CD14-positive monocyte (primary cell): ENCODE measurements around the gene CTNNA2. TPM values are rescaled to one million over a fixed set of nuclear protein-coding genes. Genes with fewer than 3 reads are reported as not detected.

Experiments used
- DNase-seq, 3 donors: peaks; one replicate each; pipeline ENCODE4 v3.0.0-alpha.2; 2011 to 2022
- H2AFZ ChIP-seq: 2 replicates; pipeline ENCODE4 v1.6.0; 2012; ENCODE audit warnings: mild to moderate bottlenecking, low read depth, low read length, inconsistent platforms; ENCODE audit not compliant: insufficient read depth, poor library complexity, severe bottlenecking
- H3K27ac ChIP-seq, 2 donors: 1 replicate in 1 of 2; 2 replicates in 1 of 2; pipeline ENCODE4 v1.5.1; 2012 to 2013; ENCODE audit warnings: low read length in 2 of 2, control low read depth in 1 of 2, inconsistent platforms in 1 of 2, low read depth in 1 of 2, mild to moderate bottlenecking in 1 of 2
- H3K27me3 ChIP-seq, 2 donors: one replicate each; pipeline versions ENCODE4 v1.6.0 to v1.6.1; 2011 to 2013; ENCODE audit warnings: low read length in 2 of 2; ENCODE audit not compliant: control insufficient read depth in 2 of 2, insufficient read depth in 2 of 2
- H3K36me3 ChIP-seq, 2 donors: replicated peaks in 1 of 2; 1 replicate in 1 of 2; 2 replicates in 1 of 2; pipeline versions ENCODE4 v1.5.1 to v1.6.1; 2012 to 2013; ENCODE audit warnings: low read length in 2 of 2, control low read depth in 1 of 2, inconsistent platforms in 1 of 2, mild to moderate bottlenecking in 1 of 2; ENCODE audit not compliant: insufficient read depth in 2 of 2, control insufficient read depth in 1 of 2
- H3K4me1 ChIP-seq, 2 donors: 1 replicate in 1 of 2; 2 replicates in 1 of 2; pipeline versions ENCODE4 v1.5.1 to v1.6.1; 2012 to 2013; ENCODE audit warnings: low read length in 2 of 2, control low read depth in 1 of 2, inconsistent platforms in 1 of 2, mild to moderate bottlenecking in 1 of 2, moderate library complexity in 1 of 2; ENCODE audit not compliant: insufficient read depth in 2 of 2, control insufficient read depth in 1 of 2
- H3K4me2 ChIP-seq: replicated peaks from 2 replicates; pipeline ENCODE3; 2012; ENCODE audit warnings: low read length, moderate library complexity, mild to moderate bottlenecking; ENCODE audit not compliant: poor library complexity, severe bottlenecking; ENCODE audit errors: extremely low read depth
- H3K4me3 ChIP-seq, 3 experiments: fragments of 200-600 bp in 1 of 3; sonication (generic) in 1 of 3; replicated peaks in 1 of 3; 1 replicate in 2 of 3; 2 replicates in 1 of 3; pipeline ENCODE4 v1.5.1; 2011 to 2013; ENCODE audit warnings: low read length in 3 of 3, mild to moderate bottlenecking in 3 of 3, control low read depth in 2 of 3, low read depth in 2 of 3, inconsistent platforms in 1 of 3, moderate library complexity in 1 of 3
- H3K79me2 ChIP-seq: 2 replicates; pipeline ENCODE4 v1.6.0; 2012; ENCODE audit warnings: mild to moderate bottlenecking, control low read depth, inconsistent platforms, low read length, moderate library complexity; ENCODE audit not compliant: insufficient read depth
- H3K9ac ChIP-seq: 2 replicates; pipeline ENCODE4 v1.6.0; 2017; ENCODE audit warnings: low read length, mild to moderate bottlenecking; ENCODE audit not compliant: insufficient read depth, poor library complexity, severe bottlenecking
- H3K9me3 ChIP-seq, 2 donors: replicated peaks in 1 of 2; 1 replicate in 1 of 2; 2 replicates in 1 of 2; pipeline versions ENCODE4 v1.5.1 to v1.6.1; 2012 to 2013; ENCODE audit warnings: low read length in 2 of 2, control low read depth in 1 of 2; ENCODE audit not compliant: control insufficient read depth in 1 of 2, insufficient read depth in 1 of 2
- H4K20me1 ChIP-seq: 2 replicates; pipeline ENCODE4 v1.6.0; 2012; ENCODE audit warnings: mild to moderate bottlenecking, low read length, control low read depth, moderate library complexity; ENCODE audit not compliant: insufficient read depth
- H3K27ac Mint-ChIP-seq, 7 donors: one replicate each; pipeline ENCODE4 v1.8.0; 2020; ENCODE audit warnings: mild to moderate bottlenecking in 7 of 7, mixed read lengths in 7 of 7, moderate library complexity in 6 of 7, inconsistent platforms in 2 of 7
- H3K27me3 Mint-ChIP-seq, 3 donors: one replicate each; pipeline ENCODE4 v1.8.0; 2021 to 2022; ENCODE audit warnings: low read depth in 3 of 3, mild to moderate bottlenecking in 3 of 3, mixed read lengths in 3 of 3, moderate library complexity in 3 of 3, inconsistent platforms in 1 of 3
- H3K36me3 Mint-ChIP-seq, 2 donors: one replicate each; pipeline ENCODE4 v1.8.0; 2020; ENCODE audit warnings: mixed read lengths in 2 of 2, inconsistent platforms in 1 of 2, mild to moderate bottlenecking in 1 of 2
- H3K4me1 Mint-ChIP-seq: one replicate; pipeline ENCODE4 v1.8.0; 2020; ENCODE audit warnings: mild to moderate bottlenecking, mixed read lengths
- H3K4me3 Mint-ChIP-seq, 2 donors: one replicate each; pipeline ENCODE4 v1.8.0; 2020; ENCODE audit warnings: mild to moderate bottlenecking in 2 of 2, mixed read lengths in 2 of 2, moderate library complexity in 1 of 2
- H3K9me3 Mint-ChIP-seq, 7 donors: one replicate each; pipeline ENCODE4 v1.8.0; 2020 to 2022; ENCODE audit warnings: mixed read lengths in 7 of 7, mild to moderate bottlenecking in 6 of 7, moderate library complexity in 6 of 7, inconsistent platforms in 2 of 7
- WGBS: methylation state at CpG from one replicate; pipeline ENCODE4 v1.1.5; 2013; ENCODE audit warnings: missing lambda C conversion rate; ENCODE audit not compliant: insufficient coverage; 5-methylcytosine and 5-hydroxymethylcytosine counted together
- intact Hi-C, 2 donors: fragments of 100-400 bp; cut with micrococcal nuclease; formaldehyde crosslinking; loops; one replicate each; pipeline versions ENCODE4 v1.15.0 to v1.15.1; 2023
- polyA plus RNA-seq, 3 donors: library from polyadenylated mRNA; depleted of rRNA in 1 of 3; unstranded in 2 of 3; stranded (reverse) in 1 of 3; fragments of 300-500 nt in 2 of 3; fragments of >200 nt in 1 of 3; fragmentation: Illumina TruSeq in 2 of 3; gene quantifications; 1 replicate in 2 of 3; 2 replicates in 1 of 3; pipeline ENCODE4 v1.2.3, GENCODE V29; 2012 to 2021
- TF ChIP-seq, protein P1 (sequence below): fragments of 200-600 bp; IDR thresholded peaks from one replicate; pipeline ENCODE4 v1.8.0; 2022; ENCODE audit warnings: antibody characterized with exemption, mild to moderate bottlenecking

Gene CTNNA2
- polyA plus RNA-seq, 3 donors = not detected

- no peak overlapping the region for H3K27ac Mint-ChIP-seq
- H3K9ac ChIP-seq = no peak overlapping the region
- no peaks in the 10 kb centered on the region for H4K20me1 ChIP-seq
- WGBS = no CpG with 5 or more reads among the region's 2 CpGs
- H3K36me3 ChIP-seq = no peaks in the 10 kb centered on the region
- no peak overlapping the region for H3K4me3 Mint-ChIP-seq
- H3K4me2 ChIP-seq = no peak overlapping the region
- no peaks in the 10 kb centered on the region for H3K27me3 ChIP-seq
- no peak for DNase-seq
- TF ChIP-seq, protein P1, sequence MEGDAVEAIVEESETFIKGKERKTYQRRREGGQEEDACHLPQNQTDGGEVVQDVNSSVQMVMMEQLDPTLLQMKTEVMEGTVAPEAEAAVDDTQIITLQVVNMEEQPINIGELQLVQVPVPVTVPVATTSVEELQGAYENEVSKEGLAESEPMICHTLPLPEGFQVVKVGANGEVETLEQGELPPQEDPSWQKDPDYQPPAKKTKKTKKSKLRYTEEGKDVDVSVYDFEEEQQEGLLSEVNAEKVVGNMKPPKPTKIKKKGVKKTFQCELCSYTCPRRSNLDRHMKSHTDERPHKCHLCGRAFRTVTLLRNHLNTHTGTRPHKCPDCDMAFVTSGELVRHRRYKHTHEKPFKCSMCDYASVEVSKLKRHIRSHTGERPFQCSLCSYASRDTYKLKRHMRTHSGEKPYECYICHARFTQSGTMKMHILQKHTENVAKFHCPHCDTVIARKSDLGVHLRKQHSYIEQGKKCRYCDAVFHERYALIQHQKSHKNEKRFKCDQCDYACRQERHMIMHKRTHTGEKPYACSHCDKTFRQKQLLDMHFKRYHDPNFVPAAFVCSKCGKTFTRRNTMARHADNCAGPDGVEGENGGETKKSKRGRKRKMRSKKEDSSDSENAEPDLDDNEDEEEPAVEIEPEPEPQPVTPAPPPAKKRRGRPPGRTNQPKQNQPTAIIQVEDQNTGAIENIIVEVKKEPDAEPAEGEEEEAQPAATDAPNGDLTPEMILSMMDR = no peak
- no peaks in the 10 kb centered on the region for H3K4me1 ChIP-seq
- H3K79me2 ChIP-seq = no peaks in the 10 kb centered on the region
- H3K36me3 Mint-ChIP-seq = no peaks in the 10 kb centered on the region
- no peak overlapping the region for H3K27ac ChIP-seq
- no peaks in the 10 kb centered on the region for H3K27me3 Mint-ChIP-seq
- peaks cover 0 to 2% (median 0%) of the 10 kb centered on the region in 7 donors for H3K9me3 Mint-ChIP-seq
- no peak overlapping the region for H2AFZ ChIP-seq
- no peaks in the 10 kb centered on the region for H3K4me1 Mint-ChIP-seq
- peaks cover 4 to 9% of the 10 kb centered on the region in 2 donors for H3K9me3 ChIP-seq
- no peak overlapping the region for H3K4me3 ChIP-seq
- intact Hi-C loops = no loop called here
These were observed 152.2 kb downstream of the CTNNA2 start for GRCh38 chr2:79665091-79665490.

GRCh38 chr2:79666430-79666829 lies 153.6 kb downstream of the CTNNA2 start:
- H3K27ac Mint-ChIP-seq = no peak overlapping the region
- H3K9me3 Mint-ChIP-seq = peaks cover 0 to 5% (median 0%) of the 10 kb centered on the region in 7 donors
- intact Hi-C loops = no loop called here
- Histone ChIP-seq H3K27me3 (no peaks in the 10 kb centered on the region), H3K9me3 (peaks cover 4 to 11% of the 10 kb centered on the region in 2 donors), H2AFZ (no peak overlapping the region), H3K9ac (no peak overlapping the region), H3K4me3 (no peak overlapping the region), H3K4me1 (no peaks in the 10 kb centered on the region), H3K36me3 (no peaks in the 10 kb centered on the region), H4K20me1 (no peaks in the 10 kb centered on the region), H3K27ac (no peak overlapping the region), H3K79me2 (no peaks in the 10 kb centered on the region), H3K4me2 (no peak overlapping the region)
- no peak for DNase-seq
- no peaks in the 10 kb centered on the region for H3K4me1 Mint-ChIP-seq
- TF ChIP-seq, protein P1 = no peak
- WGBS = 80% methylated on average over 1 of the region's 4 CpGs
- no peak overlapping the region for H3K4me3 Mint-ChIP-seq
- no peaks in the 10 kb centered on the region for H3K36me3 Mint-ChIP-seq
- no peaks in the 10 kb centered on the region for H3K27me3 Mint-ChIP-seq
